Measurements from ENCODE around the gene PADI6.

Gene PADI6

DNA sequence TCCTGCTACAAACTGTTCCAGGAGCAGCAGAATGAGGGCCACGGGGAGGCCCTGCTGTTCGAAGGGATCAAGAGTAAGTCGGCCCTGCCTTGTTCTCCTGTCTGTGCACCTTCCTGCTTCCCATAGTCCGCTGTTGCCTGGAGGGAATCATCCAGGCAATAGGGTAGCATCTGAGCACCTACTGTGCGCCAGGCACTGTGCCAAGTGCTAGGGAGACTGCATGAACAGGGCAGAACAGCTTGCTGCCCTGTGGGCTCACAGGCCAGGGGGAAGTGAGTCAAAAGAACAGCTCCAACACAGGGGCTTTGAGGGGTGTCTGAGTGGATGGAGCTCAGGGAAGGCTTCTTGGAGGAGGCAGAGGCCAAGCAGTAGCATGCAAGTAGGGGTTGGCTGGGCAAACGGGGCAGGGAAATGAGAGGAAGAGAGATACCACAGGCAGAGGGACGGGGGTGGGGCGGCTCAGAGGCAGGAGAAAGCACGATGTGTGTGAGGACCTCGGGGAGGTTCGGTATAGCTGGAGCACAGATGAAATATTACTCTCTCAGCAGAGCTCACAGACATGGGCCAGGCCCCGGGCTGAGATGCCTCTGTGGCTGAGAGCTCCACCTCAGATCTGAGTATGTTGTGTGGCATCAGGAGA lies 15.5 kb upstream of the PADI6 start:
- no peak for DNase-seq (ENCODE audit: low spot score)

DNA sequence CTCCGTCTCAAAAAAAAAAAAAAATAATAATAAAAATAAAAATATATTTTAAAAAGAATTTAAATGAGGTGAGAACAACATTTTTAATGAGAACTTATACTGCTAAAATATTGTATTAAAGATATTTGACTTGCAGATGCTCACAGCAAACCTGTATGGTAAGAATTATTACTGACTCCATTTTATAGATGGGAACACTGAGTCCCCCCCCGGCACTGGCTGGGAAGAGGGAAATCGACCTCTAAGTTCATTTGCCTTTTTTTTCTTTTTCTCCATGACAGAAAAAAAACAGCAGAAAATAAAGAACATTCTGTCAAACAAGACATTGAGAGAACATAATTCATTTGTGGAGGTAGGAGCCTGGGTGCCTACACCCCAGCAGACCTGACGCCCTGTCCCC lies 13.4 kb upstream of the PADI6 start:
- DNase-seq (ENCODE audit: low spot score): no peak

DNA sequence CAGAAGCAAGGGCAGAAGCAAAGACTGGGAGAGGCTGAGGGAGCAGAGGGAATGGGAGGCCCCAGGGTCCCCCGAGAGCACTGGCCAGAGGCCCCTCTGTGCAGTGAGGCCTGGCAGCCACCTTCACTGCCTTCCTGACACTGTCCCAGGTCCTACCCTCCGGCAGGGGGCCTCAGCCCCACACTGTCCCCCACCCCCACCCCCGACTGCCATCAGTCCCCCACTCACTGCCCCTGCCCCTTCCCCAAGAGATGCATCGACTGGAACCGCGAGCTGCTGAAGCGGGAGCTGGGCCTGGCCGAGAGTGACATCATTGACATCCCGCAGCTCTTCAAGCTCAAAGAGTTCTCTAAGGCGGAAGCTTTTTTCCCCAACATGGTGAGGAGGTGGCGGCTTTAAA lies 13.0 kb upstream of the PADI6 start:
- no peak for DNase-seq (ENCODE audit: low spot score)

DNA sequence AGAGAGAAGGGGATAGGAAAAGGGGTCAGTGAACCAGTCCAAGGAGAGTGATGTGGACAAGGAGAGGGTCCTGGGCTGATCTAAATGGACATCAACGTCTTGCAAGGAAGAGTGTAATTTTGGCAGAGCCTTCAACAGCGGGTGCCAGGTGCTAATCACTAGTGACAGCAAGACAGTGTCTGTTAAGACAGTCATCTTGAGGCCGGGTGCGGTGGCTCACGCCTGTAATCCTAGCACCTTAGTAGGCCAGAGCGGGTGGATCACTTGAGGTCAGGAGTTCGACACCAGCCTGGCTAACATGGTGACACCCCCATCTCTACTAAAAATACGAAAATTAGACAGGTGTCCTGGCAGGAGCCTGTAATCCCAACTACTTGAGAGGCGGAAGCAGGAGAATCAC lies 12.2 kb upstream of the PADI6 start:
- no peak for DNase-seq (ENCODE audit: low spot score)

DNA sequence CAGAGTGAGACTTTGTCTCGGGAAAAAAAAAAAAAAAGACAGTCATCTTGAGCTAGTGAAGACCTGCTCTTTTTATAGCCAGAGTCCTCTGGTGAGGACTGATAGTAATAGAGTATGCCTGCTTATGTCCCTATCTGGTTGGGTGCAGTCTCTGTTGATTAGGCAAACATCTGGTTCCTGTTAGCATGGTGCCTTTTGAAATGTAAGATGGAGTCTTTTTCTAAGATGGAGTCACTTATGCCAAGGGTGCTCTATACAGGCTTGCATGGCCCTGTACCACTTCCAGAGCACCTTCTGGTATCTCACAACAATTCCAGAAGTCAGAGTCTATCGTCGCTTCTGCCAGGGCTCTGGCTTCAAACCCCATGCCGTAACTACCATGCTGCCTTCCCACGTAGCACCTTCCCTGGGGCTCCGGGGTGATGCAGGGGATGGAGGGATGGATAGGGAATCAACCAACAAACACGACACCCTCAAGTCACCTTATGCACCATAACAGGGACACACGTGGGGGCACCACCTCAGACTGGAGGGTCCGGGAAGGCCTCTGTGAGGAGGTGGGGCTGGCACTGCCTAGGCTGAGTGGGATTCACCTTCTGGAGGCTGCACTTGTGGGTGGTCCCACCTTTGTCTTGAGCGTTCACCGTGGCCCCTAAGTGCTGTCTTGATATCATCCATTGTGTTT lies 11.6 kb upstream of the PADI6 start:
- no peak for DNase-seq (ENCODE audit: low spot score)

DNA sequence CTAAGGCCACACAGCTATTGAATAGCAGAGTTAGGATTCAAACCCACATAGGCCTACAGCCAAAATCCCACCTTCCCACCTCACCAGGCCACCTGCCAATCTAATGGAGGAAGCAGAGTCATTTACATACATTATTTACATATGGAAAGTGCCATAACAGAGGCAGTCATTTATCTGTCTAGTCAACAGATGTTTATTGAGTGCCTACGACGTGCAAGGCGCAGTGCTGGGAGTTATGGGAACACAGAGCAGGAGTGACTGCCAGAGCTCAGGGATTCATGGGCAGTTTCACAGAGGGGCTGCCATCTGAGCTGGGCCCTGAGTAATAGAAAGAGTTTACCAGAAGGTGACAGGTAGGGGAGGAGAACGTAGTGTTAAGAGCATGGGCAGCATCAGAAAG lies 10.3 kb upstream of the PADI6 start:
- no peak for DNase-seq (ENCODE audit: low spot score)

DNA sequence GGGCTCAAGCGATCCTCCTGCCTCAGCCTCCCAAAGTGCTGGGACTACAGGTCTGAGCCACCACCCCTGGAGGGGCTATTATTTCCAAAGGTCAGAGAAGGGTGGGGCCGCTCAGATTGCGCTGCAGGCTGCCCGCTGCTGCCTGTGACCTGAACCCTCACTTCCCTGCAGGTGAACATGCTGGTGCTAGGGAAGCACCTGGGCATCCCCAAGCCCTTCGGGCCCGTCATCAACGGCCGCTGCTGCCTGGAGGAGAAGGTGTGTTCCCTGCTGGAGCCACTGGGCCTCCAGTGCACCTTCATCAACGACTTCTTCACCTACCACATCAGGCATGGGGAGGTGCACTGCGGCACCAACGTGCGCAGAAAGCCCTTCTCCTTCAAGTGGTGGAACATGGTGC lies 8.6 kb upstream of the PADI6 start:
- no peak for DNase-seq (ENCODE audit: low spot score)

DNA sequence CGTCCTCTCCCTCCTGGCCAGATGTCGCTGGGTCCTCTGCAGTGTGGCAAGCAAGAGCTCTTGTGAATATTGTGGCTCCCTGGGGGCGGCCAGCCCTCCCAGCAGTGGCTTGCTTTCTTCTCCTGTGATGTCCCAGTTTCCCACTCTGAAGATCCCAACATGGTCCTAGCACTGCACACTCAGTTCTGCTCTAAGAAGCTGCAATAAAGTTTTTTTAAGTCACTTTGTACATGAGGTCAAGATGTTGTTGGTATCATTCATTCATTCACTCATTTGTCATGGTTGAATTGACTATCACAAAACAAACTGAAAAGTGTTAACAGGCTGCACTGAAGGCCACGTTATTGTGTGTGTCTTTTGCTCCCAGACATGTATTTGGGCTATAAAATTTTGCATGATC lies 8.2 kb upstream of the PADI6 start:
- no peak for DNase-seq (ENCODE audit: low spot score)

DNA sequence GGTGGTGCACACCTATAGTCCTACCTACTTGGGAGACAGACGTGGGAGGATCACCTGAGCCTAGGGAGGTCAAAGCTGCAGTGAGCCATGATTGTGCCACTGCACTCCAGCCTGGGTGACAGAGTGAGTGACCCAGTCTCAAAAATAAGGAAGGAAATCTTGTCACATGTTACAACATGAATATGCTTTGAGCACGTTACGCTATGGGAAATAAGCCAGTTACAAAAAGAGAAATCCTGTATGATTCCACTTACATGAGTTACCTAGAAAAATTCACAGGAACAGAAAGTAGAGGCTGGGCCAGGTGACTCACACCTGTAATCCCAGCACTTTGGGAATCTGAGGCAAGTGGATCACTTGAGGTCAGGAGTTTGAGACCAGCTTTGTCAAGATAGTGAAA lies 6.7 kb upstream of the PADI6 start:
- no peak for DNase-seq (ENCODE audit: low spot score)

DNA sequence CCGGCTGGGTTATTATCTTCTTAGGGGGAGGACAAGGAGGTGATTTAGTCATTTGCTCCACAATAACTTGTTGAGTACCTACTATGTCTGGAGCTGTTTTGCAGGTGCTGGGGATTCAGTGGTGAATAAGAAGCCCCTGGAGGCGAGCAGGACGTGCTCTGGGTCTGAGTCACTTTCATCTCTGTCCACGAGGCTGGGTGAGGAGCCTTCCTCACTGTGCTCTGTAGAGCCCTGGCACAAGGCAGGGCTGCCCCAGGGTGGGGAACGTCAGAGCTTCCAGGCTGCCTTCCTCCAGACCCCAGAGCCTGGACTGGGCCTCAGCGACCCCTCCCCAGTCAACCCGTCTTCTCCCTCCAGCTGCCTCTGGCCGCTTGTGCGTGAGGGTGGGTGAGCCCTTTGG lies 2.5 kb upstream of the PADI6 start:
- peak; percentile 44 for DNase-seq (ENCODE audit: low spot score)

DNA sequence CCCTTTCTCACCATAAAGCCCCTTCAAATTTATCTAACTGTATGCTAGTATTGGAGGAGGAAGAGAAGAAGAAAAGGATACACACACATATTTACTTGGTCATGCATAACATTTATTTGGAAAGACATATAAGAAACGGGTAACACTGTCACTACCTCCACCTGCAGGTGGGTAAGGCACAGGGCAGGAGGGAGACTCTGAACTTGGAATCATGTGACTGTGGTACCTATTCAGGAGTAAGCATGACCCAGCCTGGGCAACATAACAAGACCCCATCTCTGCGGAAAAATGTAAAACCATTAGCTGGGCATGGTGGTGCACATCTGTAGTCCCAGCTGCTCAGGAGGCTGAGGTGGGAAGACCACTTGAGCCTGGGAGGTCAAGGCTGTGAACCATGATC lies 1.4 kb upstream of the PADI6 start:
- DNase-seq (ENCODE audit: low spot score): no peak

DNA sequence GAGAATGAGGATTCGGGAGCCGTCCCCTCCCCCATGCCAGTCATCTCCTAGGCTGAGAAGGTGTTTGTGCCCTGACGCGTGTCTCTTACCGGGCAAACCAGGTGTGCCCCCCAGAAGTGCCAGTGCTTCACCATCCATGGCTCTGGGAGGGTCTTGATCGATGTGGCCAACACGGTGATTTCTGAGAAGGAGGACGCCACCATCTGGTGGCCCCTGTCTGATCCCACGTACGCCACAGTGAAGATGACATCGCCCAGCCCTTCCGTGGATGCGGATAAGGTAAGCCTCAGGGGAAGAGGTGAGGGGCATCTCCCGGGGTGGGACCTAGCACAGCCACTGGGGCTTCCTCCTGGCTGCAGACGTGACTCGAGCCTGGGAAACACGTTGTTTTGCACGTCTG lies 959 bp downstream of the PADI6 start:
- DNase-seq (ENCODE audit: low spot score): no peak

DNA sequence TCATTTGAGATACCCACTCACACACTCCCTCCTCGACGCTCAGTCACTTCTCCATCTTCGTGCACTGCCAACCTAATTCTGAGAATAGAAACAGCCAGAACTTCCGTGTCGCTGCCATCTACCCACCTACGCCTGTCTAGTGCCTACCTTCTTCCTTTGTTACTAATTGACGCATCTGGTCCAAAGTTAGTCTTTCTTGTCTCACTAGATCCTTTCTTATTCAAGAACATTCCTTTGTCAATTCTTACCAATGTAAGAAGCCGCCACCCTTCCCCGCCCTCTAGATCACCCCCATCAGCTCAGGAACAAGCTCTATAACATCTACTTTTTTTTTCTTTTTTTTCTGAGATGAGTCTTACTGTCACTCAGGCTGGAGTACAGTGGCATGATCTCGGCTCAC lies 3.7 kb downstream of the PADI6 start:
- DNase-seq (ENCODE audit: low spot score): no peak

DNA sequence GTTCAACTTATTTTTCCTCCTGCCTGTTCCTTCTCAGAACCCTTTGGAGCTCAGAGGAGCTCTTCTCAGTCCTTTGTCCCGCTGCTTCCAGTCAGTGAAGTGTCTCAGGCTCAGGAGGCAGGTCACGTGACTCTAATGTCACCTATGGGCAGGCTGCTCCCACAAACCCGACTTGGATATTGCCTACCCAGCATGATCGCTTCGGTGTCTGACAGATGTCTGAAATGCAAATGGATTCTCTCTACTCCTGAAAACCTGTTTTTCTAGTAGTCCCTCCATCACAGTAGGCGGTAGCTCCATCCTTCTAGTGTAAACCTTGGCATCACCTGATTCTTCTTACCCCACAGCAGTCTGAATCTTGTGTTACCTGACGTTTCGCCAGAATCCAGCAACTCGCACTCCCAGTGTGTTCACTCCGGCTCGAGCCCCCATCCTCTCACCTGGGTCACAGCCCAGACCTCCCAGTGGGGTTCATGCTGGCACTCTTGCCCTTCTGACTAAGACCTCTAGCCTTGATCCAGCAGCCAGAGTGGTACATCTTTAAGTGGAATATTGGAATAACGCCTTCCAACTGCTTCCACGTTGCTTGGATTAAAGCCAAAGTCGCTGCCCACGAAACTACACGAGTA lies 5.4 kb downstream of the PADI6 start:
- no peak for DNase-seq (ENCODE audit: low spot score)

DNA sequence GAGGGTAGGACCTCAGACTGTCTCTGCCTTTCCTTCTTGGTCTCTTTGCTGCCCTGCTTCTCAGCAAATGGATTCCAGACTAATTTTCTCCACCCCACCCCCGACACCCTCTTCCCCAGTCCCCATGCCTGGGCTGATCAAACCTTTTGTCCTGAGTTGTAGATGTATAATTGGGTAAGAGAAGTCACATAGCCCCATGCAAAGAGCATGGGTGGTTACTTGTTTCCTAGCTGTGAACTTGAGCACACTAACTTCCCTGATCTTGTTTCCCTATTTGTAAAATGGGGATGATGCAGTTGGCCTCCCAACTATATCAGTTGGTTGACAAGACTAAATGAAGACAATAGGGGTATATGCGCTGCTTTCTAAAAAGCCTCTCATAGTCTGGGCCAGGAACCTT lies 9.2 kb downstream of the PADI6 start:
- DNase-seq (ENCODE audit: low spot score): no peak

DNA sequence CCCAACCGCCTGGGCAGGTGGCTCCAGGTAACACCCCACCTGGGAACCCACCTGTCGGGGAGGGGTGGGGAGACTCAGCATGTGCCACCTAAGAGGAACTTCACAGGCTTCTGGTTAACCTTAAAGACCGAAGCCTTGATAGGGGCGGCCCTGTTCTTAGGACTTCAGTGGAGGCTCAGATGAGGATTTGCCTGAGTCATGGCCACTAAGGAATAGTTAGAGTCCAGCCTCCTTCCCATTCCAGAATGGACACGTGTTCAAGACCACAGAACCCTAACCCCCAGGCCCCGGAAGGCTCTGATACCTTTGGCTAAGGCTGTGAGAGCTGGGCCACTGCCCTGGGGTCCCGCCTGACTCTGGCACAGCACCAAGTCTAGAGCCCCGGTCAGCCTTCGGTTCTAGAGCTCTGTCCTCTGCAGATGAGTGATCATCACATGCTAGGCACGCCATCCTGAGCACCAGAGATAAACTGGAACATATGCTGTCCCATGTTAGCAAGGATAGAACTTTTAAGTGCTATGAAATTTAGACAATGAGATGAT lies 20.3 kb downstream of the PADI6 start:
- DNase-seq (ENCODE audit: low spot score): no peak

DNA sequence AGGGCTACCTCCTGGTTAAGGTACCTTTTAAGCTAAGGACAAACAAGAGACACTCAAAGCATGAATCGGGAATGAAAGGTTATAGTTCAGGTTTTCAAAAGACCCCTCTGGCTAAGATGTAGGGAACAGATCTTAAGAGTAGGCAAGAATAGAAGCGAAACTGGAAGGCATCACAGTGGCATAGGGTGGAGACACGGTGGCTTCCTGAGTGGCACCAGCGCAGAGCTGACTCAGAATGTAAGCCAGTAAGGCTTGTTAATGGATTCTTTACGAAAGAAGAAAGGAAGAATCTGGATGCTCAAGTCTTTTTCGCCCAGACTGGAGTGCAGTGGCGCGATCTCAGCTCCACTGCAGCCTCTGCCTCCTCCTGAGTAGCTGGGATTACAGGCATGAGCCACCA lies 21.2 kb downstream of the PADI6 start:
- no peak for DNase-seq (ENCODE audit: low spot score)

DNA sequence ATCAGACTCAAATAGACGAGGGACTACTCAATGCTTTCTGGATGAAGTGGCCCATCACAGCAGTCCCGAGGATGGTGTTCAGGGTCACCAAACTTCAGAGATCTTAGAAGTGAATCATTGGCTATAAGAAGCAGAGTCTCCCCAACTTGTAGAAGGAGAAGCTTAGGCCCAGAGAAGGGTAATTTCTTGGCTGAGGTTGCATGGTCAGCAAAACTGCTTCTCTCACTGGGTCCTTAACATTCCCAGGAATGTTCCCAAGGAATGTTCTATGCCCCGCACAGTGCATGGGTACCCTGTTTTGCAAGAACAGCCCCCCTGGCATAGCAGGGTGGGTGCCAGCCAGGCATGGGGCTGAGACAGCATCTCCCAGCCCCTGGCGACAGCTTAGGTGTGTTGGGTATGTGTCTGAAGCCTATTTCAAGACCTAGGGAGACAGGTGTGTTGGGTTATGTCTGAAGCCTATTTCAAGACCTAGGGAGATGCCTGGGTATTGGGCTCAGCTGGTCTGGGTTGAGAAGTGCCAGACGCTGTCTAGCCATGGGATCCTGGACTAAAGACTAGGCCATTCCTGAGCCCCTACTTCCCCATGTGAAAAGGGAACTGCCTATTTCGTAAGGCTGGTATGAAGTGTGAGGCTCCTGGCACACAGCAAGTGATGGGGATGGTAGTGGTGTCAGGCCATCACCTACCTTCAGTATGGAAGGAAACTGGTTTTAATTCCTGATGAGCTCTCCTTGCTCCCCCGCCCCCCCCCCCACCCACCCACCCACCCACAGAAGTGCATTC lies 26.1 kb downstream of the PADI6 start:
- DNase-seq (ENCODE audit: low spot score): no peak

DNA sequence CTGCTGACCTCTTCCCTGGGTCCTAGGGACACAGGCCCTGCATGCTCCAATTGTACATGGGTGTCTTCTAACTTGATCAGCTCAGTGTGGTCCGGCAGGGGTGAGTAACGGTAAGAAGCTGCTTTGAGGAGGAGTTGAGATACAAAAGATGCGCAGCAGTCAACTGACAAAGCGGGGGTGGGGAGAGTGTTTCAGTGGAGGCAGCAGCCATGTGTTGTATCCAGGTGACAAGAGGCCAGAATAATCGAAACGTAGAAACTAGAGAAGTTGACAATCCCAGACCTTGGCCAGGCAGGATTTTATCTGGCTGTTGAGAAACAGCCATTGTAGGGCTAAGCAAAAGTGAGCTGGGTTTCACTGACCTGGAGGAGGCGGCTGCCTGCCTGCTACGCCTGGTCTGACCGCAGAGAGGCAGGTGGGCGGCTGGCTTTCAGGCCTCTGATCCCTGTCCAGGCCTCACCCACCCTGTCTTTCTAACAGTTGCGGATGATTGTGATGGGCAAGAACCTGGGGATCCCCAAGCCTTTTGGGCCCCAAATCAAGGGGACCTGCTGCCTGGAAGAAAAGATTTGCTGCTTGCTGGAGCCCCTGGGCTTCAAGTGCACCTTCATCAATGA lies 28.8 kb downstream of the PADI6 start:
- no peak for DNase-seq (ENCODE audit: low spot score)

DNA sequence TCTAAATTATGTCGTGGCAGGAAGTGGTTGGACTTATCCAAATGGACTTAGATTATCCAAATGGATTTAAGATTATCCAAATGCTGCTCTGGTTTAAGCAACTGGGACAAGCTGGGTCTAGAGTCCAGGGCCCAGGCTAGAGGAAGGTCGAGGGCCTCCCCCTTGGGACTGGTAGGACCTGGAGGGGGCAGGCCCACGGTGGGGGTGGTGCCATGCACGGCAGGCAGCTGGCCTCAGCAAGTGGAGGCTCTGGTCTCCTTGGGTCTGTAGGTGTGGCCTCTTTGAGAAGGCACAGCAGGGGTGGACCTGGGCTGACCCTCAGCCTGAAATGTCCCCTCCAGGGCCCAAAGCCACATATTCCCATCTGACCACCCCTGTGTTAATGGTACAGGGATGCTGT lies 29.8 kb downstream of the PADI6 start:
- DNase-seq (ENCODE audit: low spot score): no peak

DNA sequence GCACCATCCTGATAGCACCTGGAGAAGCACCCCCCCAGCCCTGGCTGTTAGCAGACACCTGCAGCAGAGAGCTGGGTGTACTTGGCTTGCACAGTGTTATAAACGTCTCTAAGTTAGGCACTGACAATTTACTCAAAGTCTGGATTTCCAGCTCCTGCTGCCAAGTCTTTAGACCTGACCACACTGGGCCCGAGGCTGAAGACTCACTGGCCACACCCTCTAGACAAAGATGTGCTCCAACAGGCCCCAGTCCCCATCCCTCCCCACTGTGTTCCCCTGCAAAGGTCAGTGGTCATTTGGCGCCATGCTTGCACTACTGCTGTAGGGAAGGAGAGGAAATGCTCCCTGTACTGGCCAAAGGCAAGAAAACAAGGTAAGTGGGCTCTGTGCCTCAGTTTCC lies 31.1 kb downstream of the PADI6 start:
- DNase-seq (ENCODE audit: low spot score): no peak

DNA sequence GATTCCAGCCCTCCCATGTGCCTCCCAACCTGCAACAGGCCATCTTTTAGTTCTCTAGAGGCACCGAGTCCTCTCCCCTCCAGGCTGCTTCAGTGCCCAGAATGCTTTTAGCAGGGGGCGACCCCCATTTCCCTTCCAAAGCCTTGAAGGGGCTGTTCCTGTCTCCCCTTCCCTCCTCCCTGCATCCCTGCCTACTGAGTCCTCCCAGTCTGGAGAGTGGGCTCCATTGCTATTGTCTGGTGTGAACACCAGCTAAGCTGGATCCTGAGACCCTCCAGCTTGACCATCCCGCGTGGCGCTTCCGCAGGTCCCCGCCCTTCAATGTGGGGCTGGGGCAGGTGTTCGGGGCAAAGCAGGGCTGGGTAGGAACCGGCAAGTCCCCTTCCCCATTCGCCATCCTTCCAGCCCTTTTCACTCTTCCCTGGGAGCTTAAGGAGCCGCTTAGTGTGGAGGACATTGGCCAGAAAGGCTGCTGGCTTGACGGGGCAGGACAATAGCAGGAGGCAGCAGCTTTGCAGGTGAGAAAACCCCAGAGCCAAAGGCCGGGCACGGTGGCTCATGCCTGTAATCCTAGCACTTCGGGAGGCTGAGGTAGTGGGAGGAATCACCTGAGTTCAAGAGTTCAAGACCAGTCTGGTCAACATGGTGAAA lies 32.2 kb downstream of the PADI6 start:
- DNase-seq (ENCODE audit: low spot score): no peak

All from AG20443 (cell line).